ENCODE results near the gene REEP6.

Gene REEP6

DNA sequence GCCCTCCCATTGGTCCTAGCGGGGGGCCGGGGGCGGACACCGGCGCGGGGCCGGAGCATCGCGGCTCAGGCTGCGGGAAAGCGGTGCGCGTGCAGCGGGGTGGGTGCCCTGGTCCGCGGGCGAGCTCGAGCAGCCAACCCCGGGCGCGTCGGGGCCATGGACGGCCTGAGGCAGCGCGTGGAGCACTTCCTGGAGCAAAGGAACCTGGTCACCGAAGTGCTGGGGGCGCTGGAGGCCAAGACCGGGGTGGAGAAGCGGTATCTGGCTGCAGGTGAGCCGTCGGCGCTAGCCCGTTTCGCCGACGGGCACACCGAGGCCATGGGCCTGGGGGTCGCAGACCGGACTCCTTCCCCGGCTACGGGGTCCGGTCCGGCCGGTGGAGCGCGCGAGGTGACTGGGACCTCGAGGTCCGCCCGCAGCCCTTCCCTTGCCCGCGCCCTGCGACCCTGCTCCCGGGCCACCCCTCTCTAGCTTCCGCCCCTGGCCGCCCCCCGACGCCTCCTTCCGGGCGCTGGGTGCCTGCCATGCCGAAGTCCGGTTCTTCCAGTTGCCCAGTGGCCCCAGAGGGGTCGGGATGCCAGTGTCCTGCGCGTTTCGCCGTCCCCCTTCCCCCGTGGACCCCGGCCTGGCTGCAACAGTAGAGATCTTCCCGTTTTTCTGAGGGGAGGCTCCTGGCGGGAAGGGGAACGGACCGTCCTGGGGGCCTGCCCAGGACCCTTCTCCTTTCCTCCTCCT, at the start of gene REEP6:
Gene REEP6 (plus strand): TSS at position 68 of the 735 bp plus-strand sequence. CDS start 89 bp downstream, at position 157.
- no peak for DNase-seq

DNA sequence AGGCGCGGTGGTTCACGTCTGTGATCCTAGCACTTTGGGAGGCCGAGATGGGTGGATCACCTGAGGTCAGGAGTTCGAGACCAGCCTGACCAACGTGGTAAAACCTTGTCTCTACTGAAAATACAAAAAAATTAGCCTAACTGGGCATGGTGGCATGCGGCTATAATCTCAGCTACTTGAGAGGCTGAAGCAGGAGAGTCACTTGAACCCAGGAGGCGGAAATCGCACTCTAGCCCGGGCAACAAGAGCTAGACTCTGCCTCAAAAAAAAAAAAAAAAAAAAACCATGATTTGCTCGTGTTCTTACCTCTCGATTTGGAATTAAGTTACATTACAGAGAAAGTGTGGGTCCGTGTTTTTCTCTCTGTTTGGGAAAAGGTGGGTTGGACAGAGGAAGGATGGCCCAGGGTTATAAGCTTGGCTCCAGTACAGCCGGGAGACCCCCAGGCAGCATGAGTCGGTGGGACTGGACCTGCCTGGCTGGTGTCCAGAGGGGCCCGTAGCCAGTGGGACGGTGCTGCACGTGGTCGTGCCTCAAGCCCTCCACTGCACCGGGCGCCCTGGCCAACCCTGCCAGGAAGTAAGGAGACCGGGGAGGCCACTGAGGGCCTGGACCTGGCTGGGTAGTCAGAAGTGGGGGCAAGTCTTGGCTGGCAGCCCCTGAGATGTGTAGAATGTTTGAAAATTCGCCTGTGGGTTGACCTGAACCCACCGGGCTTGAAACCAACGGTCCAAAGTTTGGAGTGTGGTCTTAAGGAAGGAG, 49.1 kb upstream of the REEP6 start:
- no peak for DNase-seq

DNA sequence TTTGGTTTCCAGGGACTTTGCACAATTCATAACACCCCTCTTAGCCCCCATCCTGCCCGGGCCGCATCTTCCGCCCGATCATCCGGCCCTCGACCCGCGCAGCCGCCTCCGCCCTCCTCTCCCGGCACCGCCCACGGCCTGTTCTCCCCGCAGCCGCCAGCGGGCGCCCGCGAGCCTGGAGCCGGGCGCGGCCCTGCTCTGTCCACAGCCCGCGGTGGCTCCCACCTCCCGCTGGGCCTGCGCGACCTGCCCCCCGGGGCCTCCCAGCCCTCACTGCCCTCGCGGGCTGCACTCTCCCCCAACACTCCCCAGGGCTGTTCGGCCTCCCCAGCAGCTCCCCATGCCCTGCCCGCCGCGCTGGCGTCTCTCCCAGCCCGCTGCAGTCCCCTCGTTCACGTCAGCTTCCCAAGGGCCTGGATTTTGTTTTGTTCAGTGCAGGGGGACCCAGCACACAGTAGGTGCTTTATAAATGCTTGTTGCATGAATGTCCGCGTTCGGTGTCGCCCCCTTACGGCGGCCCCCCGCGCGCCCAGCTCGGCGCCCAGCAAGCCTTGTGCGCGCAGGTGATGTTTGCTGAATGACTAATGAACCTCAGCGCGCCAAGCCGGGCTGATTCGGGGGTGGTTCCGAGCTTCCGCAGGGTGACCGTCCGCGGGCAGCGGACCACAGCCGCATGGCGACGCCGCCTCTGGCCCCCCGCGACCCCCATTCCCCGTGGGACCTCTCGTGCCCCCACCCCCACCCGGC, 45.6 kb upstream of the REEP6 start:
- no peak for DNase-seq

DNA sequence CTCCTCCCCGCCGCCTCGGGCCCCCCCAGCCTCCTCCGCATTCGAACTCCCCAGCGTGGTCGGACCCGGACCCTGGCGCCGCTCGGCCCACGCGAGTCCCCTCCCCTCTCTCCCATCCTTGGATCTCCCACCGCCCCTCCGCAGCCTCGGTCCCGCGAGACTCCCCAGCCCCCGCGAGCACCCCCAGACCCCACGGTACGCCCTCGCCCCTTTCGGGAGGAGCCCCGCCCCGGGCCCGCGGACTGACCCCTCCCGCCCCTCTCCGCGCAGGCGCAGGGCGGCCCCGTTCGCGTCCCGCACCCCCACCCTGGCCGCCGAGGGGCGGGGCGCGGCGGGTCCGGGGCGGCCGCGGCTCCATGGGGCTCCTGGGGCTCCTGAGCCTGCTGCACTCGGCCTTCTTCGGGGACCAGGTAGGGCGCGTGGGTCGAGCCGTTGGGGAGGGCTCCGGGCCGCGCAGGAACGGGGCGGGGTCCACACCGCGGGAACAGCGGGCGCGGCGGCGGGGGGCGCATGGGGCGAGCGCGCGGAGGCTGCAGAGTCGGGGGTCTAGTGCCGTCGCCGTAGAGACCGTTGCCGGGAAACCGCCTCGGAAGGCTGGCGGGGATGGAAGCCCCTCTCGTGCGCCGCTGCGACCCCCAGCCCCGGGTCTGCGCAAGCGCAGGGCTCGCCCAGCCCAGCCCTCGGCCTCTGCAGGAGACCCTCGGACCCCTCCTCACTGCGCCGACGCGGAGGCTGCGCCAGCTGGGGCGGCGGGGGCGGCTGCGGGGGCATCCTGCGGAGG, 44.9 kb upstream of the REEP6 start:
- DNase-seq: no peak

DNA sequence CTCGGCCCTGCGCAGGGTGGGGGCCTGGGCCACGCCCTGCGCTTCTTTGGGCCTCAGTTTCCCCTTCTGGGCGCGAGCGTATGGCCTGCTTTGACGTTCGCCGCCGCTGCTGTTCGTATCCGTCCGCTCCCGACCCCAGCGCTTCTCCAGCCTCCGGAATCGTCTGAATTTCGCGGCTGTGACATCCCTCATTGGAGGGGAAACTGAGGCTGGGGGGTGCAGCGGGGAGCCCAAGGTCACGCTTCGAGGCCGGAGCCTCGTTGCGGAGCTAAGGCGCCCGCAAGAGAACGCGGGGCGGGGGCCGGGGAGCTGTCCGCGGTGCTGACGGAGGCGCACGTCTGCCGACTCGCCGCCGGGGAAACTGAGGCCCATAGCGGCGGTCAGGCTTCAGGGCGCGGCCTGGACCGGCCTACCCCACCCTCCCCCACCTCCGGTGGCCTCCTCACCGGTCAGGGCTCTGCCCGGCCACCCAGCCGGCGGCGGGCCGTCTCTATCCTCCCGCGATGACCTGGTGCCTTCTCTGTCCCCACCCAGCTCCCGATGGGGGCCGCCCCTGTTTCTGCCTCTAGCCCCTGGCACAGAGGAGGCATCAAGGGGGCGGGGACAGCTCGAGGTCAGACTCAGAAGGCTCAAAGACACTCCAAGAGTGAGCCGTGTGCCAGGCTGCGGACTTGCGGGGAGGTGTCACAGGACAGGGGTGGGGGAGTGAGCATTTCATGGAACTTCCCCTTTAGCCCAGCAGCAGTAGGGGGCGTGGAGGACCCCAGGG, 44.1 kb upstream of the REEP6 start:
- DNase-seq: no peak

DNA sequence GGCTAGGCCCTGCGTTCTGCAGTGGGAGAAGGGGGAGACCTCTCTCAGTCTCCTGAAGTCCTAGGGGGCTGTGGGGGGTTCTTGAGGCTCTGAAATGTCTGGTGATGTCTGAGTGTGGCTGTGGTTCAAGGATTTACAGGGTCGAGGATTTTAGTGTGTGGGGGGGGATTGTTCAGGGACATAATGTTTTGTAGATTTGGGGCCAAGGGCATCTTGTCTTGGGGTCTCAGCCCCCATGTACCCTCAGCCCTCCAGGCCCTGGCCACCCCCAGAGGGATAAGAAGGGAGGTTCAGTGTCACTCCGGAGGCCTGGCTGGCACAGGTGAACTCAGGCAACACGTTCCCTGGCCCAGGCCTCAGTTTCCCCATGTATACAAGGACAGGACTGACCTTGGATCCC, 43.5 kb upstream of the REEP6 start:
- DNase-seq: no peak

DNA sequence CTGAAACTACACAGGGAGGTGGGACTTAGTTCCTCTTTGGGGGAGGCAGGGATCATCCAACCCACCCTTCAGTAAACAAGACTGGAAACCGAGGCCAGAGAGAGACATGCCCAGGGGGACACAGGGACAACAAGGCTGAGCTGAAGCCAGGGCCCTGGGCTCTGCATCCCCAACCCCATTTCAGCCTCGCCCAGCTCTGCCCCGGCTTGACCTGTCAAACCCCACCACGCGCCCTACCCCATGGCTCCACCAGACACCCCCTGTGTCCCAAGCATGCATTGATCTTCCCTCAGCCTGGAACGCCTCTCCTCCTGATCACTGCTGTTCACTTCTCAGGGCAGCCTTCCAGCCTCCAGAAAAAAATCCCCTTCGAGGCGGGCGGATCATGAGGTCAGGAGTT, 43.0 kb upstream of the REEP6 start:
- DNase-seq: no peak

DNA sequence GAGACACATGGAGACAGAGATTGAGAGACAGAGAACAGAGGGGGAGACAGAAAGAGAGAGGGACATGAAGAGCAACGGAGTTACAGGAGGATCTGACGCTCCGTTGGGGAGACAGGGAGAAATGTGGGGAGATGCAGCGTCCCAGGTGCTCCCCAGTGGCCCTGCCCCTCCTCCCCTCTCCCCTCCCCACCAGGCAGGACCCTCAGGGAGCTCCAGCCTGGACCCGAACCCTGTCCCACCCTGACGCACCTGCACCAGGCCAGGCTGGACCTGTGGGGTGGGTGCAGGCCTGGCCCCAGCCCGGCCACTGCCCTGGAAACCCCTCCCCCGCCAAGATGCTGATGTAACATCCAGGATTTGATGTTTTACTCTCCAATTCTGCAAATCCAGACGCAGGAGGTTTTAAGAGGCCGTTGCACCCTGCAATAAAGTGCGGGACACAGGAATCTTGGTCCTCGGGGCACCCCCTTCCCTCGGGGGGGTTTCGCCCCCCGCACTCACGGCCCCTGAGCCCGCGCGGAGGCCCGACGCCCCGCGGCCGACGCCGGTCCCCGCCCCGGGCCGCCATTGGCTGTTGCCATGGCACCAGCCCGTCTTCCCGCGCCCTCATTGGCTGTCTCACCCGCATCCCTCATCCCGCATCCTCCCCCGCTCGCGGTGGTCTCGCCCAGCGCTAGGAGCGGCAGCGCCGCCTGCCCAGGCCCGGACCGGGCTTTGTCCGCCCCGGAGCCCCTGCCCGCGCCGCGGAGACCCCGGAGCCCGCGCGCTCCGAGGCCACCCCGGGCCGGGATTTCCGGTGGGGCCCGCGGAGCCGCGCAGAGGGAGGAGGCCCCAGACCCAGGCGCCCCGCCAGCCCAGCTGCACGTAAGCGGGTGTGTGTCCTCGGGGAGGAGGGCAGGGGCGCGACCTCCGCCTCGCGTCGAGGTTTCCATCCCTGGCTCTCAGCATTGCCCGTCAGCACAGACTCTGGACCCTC, 41.2 kb upstream of the REEP6 start, which contains the start of gene APC2:
Gene APC2 (plus strand): TSS at position 655 of the 976 bp plus-strand sequence. CDS start 2,881 bp downstream, outside the sequence.
- DNase-seq: no peak

DNA sequence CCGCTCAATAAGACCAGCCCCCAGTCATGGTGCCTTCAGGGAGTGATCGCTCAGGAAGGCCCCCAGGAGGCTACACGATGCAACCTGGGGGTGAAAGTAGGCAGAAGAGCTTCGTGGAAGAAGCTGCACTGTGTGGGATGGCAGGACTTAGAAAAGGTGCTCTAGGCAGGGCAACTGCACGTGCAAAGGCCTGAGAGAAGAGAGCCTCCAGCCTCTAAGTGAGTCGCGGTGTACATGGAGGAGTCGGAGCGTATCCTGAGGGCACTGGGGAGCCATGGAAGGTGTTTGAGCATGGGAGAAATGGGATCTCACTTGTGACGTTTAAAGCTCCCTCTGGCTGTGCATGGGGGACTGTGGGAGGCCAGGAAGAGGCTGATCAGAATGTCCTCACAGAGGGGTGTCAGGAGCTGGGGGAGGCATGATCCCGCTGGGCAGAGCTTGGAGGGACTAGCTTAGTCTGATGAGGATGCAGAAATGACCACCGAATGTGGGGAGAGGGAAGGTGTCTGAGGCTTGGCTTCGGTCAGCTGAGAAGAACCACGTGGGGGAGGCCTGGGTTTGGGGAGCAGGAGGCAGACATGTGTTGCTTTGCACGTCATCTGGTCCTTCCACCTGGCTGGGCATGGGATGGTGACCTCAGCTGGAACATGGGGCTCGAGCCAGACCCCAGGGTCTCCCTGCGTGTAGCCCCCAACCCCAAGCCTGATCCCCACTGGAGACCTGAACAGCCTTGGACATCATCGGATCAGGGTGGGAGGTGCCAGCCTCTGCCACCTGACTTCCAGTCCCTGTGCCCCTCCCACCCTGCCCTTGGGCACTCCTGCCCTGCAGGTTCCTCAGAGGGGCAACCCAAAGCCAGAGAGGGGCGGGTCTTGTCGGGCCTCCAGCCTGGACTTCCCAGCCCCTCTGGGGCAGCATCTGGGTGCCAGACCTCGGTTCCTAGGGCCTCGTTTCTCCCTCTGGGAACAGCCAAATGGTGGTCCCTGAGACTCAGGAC, 39.9 kb upstream of the REEP6 start:
- DNase-seq: no peak

DNA sequence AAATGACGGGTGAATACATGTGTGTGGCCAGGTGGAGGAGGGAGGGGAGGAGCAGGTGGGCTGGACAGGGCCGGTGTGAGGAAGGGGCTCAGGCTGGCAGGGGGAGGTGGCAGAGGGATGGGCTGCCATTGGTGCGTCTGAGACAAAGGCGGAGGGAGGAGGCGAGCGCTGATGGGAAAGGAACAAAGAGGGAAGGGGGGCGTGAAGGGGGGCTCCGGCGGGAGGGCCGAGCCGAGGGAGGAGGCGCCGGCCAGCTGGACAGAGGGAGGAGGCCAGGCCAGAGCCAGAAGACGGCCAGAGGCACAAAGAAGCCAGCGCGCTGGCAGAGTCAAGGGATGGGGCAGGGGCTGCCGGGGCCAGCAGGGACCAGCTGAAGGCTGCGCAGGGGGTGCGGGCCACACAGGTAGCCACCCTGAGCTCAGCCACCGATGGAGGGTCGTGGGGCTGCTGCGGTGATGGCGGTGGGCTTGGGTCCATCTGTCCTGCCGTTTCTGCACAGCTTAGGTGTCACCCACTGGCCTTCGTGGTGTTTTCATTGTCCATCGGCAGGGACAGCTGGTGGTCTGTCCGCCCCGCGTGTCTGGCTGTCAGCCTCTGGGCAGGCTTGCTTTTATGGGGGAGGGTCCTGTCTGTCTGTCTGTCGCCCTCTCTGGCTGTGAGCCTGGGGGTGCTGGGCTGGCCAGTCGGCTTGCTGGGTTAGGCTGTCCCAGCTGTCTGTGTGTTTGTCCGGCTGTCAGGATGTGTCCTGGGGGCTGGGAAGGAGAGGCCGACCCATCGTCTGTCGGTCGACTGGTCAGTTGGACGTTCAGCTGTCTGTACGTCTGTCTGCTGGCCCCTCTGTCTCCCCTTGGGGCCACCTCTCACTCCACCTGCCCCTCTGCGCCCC, 38.8 kb upstream of the REEP6 start:
- DNase-seq: no peak

DNA sequence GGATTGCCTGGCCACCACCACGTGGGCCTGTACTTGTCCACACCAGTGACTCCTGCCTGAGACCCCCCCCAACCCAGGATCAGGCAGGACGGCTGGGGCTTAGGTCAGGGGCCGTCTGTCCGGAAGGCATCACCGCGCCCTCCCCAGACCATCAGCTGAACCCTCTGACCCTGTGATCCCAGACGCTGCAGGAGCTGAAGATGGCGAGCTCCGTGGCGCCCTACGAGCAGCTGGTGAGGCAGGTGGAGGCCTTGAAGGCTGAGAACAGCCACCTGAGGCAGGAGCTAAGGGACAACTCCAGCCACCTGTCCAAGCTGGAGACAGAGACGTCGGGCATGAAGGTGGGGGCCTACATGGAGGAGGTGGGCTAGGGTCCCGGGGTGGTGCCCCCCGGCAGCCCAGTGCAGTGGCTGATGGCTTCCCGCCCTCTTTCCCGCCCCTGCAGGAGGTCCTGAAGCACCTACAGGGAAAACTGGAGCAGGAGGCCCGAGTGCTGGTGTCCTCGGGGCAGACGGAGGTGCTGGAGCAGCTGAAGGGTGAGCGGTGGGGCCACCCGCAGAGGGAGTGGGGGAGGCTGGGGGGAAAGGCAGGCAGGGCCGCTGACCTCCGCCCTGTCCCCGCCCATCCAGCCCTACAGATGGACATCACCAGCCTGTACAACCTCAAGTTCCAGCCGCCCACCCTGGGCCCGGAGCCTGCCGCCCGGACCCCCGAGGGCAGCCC, 38.0 kb upstream of the REEP6 start:
- no peak for DNase-seq

DNA sequence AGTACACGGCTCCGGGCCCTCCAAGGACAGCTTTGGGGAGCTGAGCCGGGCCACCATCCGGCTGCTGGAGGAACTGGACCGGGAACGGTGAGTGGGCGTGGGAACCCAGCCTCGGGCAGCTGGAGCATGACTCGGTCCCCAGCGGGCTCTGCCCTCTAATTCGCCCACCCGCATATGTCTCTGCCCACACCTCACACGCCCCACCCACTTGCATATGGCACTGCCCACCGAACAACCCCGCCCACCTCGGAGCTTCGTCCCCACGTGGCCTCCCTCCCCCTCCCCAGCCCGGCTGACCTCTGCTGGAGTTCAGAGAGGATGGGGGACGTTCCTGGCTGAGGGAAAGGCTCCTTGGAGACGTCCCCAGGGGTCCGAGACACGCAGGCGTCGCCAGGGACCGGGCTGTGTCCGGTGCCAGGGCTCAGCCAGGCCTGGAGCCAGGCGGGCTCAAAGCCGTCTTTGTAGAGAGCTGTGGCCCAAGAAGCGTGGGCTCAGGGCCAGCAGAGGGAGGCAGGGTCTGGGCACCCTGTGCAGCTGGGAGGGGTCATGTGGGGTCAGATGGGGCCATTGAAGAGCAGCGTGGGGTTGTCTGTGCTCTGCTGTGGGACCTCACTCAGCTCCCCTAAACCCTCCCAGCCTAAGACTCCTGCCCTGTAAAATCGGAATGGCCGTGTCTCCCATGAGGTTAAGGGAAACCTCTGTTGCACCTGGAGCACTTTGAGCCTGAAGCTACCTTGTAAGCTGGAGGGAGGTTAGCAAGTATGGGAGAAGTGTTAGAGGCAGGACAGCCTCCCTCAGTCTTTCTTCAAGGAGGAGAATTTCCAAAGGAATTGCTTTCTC, 37.2 kb upstream of the REEP6 start:
- no peak for DNase-seq

DNA sequence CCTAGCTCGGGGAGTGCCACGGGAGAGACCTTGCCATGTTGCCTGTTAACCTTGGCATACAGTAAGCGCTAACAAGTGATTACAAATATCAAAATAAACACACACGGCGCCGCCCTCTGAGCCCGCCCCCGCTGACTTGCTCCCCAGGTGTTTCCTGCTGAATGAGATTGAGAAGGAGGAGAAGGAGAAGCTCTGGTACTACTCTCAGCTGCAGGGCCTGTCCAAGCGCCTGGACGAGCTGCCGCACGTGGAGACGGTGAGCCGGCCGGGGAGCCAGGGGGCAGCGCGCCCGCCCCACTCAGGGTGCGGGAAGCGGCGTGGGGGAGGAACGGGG, 36.0 kb upstream of the REEP6 start:
- no peak for DNase-seq

DNA sequence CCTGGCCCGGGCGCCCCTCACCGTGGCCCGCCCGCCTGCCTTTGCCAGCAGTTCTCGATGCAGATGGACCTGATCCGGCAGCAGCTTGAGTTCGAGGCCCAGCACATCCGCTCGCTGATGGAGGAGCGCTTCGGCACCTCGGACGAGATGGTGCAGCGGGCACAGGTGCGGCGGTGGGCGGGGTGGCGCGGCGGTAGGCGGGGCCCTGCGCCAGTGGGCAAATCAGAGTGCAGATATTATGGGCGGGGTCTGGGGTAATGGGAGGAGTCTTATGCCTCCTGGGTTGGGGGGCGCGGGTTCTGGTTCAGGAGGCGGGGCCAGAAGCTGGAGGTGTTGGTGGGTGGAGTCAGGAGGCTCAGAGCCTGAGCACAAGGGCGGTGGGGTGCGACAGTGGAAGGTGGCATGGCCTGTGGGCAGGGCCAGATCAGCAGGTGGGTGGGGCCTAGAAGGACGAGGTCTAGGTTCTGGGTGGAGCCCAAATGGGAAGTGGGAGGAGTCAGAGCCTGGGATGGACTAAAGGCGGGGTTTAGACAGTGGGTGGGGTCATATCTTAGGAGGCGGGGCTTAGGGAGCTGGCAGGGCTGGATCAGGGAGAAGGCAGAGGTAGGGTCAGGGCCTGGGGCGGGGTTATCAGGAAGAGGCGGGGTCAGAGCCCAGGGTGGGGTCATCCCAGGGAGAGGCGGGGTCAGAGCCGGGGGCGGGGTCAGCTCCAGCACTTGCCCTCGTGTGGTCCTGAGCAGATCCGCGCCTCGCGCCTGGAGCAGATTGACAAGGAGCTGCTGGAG, 35.5 kb upstream of the REEP6 start:
- DNase-seq: peak; percentile 81

DNA sequence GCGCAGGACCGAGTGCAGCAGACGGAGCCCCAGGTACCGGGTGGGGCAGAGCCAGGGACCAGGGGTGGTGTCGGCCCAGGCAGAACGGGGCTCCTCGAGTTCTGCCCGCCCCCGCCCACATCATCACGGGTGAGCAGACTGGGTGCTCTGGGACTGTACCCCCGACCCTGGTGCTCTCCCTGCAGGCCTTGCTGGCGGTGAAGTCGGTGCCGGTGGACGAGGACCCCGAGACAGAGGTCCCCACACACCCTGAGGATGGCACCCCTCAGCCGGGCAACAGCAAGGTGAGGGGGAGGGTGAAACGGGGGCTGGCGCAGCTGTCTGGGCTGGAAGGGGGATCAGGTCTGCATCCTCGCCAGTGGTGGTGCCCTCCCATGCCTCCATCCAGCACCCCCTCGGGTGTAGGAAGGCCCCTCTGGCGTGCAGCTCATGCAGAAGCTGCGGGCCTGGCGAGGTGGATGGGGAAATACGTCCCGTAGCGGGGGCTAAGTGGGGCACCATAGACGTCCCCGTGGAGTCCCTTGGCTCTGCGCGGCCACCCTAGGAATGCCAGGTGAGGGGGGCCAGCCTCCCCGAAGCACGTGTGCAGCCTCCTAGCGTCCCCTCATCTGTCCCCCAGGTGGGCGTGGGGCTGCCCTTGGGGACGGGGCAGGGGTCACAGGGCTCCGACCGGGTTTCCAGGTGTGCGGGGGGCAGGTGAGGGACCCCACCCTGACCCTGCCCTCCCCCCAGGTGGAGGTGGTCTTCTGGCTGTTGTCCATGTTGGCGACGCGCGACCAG, 34.7 kb upstream of the REEP6 start:
- DNase-seq: no peak

All from NCI-H526 treated with DMSO at 0.1 percent for 48 hours (cell line).